ENCODE results near the gene SPDYE16.
"Not testable (repeated sequence)": the region's sequence is repeated elsewhere in the genome, so short reads cannot be mapped to it uniquely, and the experiment has no call there.

DNA sequence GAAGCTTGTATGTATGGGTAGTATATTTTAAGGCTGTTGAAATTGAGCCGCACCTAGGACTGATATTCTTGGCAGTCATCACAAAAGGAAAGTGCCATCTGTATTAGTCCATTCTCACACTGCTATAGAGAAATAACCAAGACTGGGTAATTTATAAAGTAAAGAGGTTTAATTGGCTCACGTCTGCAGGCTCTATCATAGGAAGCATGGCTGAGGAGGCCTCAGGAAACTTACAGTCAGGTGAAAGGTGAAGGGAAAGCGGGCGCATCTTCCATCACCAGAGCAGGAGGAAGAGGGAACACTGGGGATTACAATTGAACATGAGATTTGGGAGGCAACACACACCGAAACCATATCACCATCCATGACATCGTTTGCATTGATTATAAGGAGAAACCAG lies 8.9 kb upstream of the SPDYE16 start:
- TF ChIP-seq, protein P1, sequence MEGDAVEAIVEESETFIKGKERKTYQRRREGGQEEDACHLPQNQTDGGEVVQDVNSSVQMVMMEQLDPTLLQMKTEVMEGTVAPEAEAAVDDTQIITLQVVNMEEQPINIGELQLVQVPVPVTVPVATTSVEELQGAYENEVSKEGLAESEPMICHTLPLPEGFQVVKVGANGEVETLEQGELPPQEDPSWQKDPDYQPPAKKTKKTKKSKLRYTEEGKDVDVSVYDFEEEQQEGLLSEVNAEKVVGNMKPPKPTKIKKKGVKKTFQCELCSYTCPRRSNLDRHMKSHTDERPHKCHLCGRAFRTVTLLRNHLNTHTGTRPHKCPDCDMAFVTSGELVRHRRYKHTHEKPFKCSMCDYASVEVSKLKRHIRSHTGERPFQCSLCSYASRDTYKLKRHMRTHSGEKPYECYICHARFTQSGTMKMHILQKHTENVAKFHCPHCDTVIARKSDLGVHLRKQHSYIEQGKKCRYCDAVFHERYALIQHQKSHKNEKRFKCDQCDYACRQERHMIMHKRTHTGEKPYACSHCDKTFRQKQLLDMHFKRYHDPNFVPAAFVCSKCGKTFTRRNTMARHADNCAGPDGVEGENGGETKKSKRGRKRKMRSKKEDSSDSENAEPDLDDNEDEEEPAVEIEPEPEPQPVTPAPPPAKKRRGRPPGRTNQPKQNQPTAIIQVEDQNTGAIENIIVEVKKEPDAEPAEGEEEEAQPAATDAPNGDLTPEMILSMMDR (IDR thresholded peaks at IDR 0.05 in 8 of 11, conservative IDR thresholded peaks at IDR 0.05 in 3 of 11): not testable (repeated sequence)
- not testable (repeated sequence) for TF ChIP-seq POLR2A (IDR thresholded peaks at IDR 0.05)
